OCI-LY1 (cell line): Measurements from ENCODE around the gene RPRD2.

ENCODE experiments used
- H2AFZ ChIP-seq: fragments of 200-600 bp; sonication (generic), shearing (Covaris generic); 2 replicates; pipeline ENCODE4 v1.6.0; 2014; ENCODE audit warnings: antibody characterized with exemption, mild to moderate bottlenecking, low read length
- H3F3A ChIP-seq: fragments of 200-600 bp; sonication (generic), shearing (Covaris generic); 2 replicates; pipeline ENCODE4 v1.6.0; 2014; ENCODE audit warnings: mild to moderate bottlenecking, antibody characterized with exemption, low read length, moderate library complexity; ENCODE audit not compliant: insufficient read depth
- H3K27ac ChIP-seq: fragments of 200-600 bp; sonication (generic); 2 replicates; pipeline ENCODE4 v1.5.1; 2014; ENCODE audit warnings: low read length, mixed run types, mild to moderate bottlenecking, low read depth; ENCODE audit not compliant: poor library complexity, severe bottlenecking
- H3K27me3 ChIP-seq: fragments of 200-600 bp; sonication (generic); 2 replicates; pipeline ENCODE4 v1.6.0; 2014; ENCODE audit warnings: antibody characterized with exemption, mild to moderate bottlenecking, low read length, moderate library complexity; ENCODE audit not compliant: insufficient read depth
- H3K36me3 ChIP-seq: fragments of 200-600 bp; sonication (generic); 2 replicates; pipeline ENCODE4 v1.6.1; 2014; ENCODE audit warnings: mild to moderate bottlenecking, antibody characterized with exemption, low read length, moderate library complexity, mixed read lengths; ENCODE audit not compliant: insufficient read depth
- H3K4me1 ChIP-seq: fragments of 200-600 bp; sonication (generic); 2 replicates; pipeline ENCODE4 v1.5.1; 2014; ENCODE audit warnings: mild to moderate bottlenecking, low read length, moderate library complexity; ENCODE audit not compliant: insufficient read depth, severe bottlenecking
- H3K4me2 ChIP-seq: fragments of 200-600 bp; sonication (generic), shearing (Covaris generic); 2 replicates; pipeline ENCODE4 v1.6.1; 2014; ENCODE audit warnings: low read length
- H3K4me3 ChIP-seq: fragments of 200-600 bp; sonication (generic); 2 replicates; pipeline ENCODE4 v1.5.1; 2014; ENCODE audit warnings: low read length, low read depth, mild to moderate bottlenecking, mixed read lengths; ENCODE audit not compliant: poor library complexity, severe bottlenecking
- H3K79me2 ChIP-seq: fragments of 200-600 bp; shearing (Covaris generic); 2 replicates; pipeline ENCODE4 v1.6.1; 2016; ENCODE audit warnings: mixed run types, low read length, mixed read lengths; ENCODE audit not compliant: insufficient read depth
- H3K9ac ChIP-seq: fragments of 200-600 bp; sonication (generic), shearing (Covaris generic); 2 replicates; pipeline ENCODE4 v1.6.1; 2014; ENCODE audit warnings: mild to moderate bottlenecking, low read length, mixed read lengths
- H3K9me2 ChIP-seq: fragments of 200-600 bp; sonication (generic), shearing (Covaris generic); 2 replicates; pipeline ENCODE4 v1.6.1; 2014; ENCODE audit warnings: low read depth, mild to moderate bottlenecking, low read length, mixed read lengths
- H3K9me3 ChIP-seq: fragments of 200-600 bp; shearing (Covaris generic); 2 replicates; pipeline ENCODE4 v1.6.1; 2014; ENCODE audit warnings: low read length, mixed read lengths
- H4K20me1 ChIP-seq: fragments of 200-600 bp; sonication (generic), shearing (Covaris generic); 2 replicates; pipeline ENCODE4 v1.6.0; 2016; ENCODE audit warnings: mild to moderate bottlenecking, low read length; ENCODE audit not compliant: insufficient read depth
- CTCF ChIP-seq: fragments of 200-600 bp; sonication (generic), shearing (Covaris generic); IDR thresholded peaks from 2 replicates; pipeline ENCODE4 v1.5.1; 2017; ENCODE audit warnings: mild to moderate bottlenecking, antibody characterized with exemption, low read length, moderate library complexity, mixed read lengths
- EZH2 ChIP-seq: fragments of 200-600 bp; sonication (generic), shearing (Covaris generic); IDR thresholded peaks from 2 replicates; pipeline ENCODE4 v1.8.0; 2017; ENCODE audit warnings: borderline replicate concordance, mixed run types, mild to moderate bottlenecking, antibody characterized with exemption, low read length, moderate library complexity, mixed read lengths

The RPRD2 gene

GRCh38 chr1:150352866-150353265 is 11.1 kb upstream of the RPRD2 start:
- Histone ChIP-seq H3K9me2 (no peaks in the 10 kb centered on the region), H3K4me3 (no peak overlapping the region), H3K79me2 (no peaks in the 10 kb centered on the region), H3K4me2 (no peak overlapping the region), H3K27me3 (no peaks in the 10 kb centered on the region), H3F3A (no peaks in the 10 kb centered on the region), H2AFZ (no peak overlapping the region), H3K9ac (no peak overlapping the region), H3K27ac (no peak overlapping the region), H3K36me3 (peaks cover 51% of the 10 kb centered on the region), H3K9me3 (no peaks in the 10 kb centered on the region), H3K4me1 (no peaks in the 10 kb centered on the region), H4K20me1 (no peaks in the 10 kb centered on the region)
- TF ChIP-seq CTCF (no peak), EZH2 (no peak)

- peak overlapping the region; percentile 6; the same call in 1 of the 2 replicates for H2AFZ ChIP-seq
- H3K9me2 ChIP-seq, result no peaks in the 10 kb centered on the region
- peak overlapping the region; percentile 84 for H3K4me3 ChIP-seq
- peak overlapping the region; percentile 96 for H3K9ac ChIP-seq
- peaks cover 9% of the 10 kb centered on the region; the same call in 1 of the 2 replicates for H3K36me3 ChIP-seq
- peaks cover 26% of the 10 kb centered on the region for H3K4me1 ChIP-seq
- no peak for TF ChIP-seq CTCF
- no peak for TF ChIP-seq EZH2
- H3K27ac ChIP-seq, result peak overlapping the region; percentile 95
- H4K20me1 ChIP-seq, result no peaks in the 10 kb centered on the region
- peaks cover 35% of the 10 kb centered on the region for H3K79me2 ChIP-seq
- peak overlapping the region; percentile 93 for H3K4me2 ChIP-seq
- H3K27me3 ChIP-seq, result no peaks in the 10 kb centered on the region
- H3F3A ChIP-seq, result no peaks in the 10 kb centered on the region
- no peaks in the 10 kb centered on the region for H3K9me3 ChIP-seq
These were observed 1.1 kb upstream of the RPRD2 start for GRCh38 chr1:150362721-150363425.

DNA sequence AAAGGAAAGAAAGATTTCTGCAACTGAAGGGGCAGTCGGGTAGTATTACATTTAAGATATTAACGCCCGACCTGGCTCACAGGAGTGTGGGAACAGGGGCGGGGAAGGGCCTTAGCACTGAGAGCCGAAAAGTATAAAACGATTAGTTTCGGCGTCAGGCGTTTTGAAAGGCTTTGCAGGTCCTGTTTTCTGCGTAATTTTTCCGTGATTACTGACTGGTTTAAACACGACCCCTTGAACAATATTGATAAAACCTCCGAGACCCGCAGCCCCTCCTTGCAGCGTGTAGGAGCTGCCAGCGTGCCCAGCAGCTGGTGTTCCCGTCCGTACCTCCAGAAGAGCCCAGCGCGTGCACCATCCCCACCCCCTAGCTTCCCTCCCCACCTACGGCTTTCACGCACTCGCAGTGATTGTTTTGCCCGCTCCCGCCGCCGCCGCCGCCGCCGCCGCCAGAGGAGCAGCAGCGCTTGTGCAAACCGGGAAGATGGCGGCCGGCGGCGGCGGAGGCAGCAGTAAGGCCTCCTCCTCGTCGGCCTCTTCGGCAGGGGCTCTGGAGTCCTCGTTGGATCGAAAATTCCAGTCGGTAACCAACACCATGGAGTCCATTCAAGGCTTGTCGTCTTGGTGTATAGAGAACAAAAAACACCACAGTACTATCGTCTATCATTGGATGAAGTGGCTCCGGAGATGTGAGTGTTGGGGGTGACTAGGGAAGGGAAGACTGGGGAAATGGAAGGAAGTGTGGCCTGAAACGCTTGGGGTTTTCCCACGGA is 470 bp downstream of the RPRD2 start:
- H3F3A ChIP-seq, result no peaks in the 10 kb centered on the region
- peak overlapping the region; percentile 96 for H3K9ac ChIP-seq
- peaks cover 9% of the 10 kb centered on the region; the same call in 1 of the 2 replicates for H3K36me3 ChIP-seq
- peak overlapping the region; percentile 84 for H3K4me3 ChIP-seq
- peaks cover 49% of the 10 kb centered on the region for H3K79me2 ChIP-seq
- no peaks in the 10 kb centered on the region for H3K27me3 ChIP-seq
- peak overlapping the region; percentile 95 for H3K27ac ChIP-seq
- TF ChIP-seq CTCF (no peak), EZH2 (no peak)
- H2AFZ ChIP-seq, result no peak overlapping the region
- peak overlapping the region; percentile 93 for H3K4me2 ChIP-seq
- peaks cover 33% of the 10 kb centered on the region for H3K4me1 ChIP-seq
- H4K20me1 ChIP-seq, result no peaks in the 10 kb centered on the region
- H3K9me2 ChIP-seq, result no peaks in the 10 kb centered on the region
- H3K9me3 ChIP-seq, result no peaks in the 10 kb centered on the region
